Kidney epithelial cell (primary cell): ENCODE results near the gene MTCL3.

ENCODE experiments used
- DNase-seq: peaks from one replicate; pipeline ENCODE4 v3.0.0-alpha.2; 2010; ENCODE audit warnings: low read depth
- H3K27me3 ChIP-seq: 2 replicates; pipeline ENCODE4 v1.6.0; 2011; ENCODE audit warnings: low read length; ENCODE audit not compliant: control insufficient read depth, insufficient read depth
- H3K36me3 ChIP-seq: 2 replicates; pipeline ENCODE4 v1.5.1; 2011; ENCODE audit warnings: low read length; ENCODE audit not compliant: control insufficient read depth, insufficient read depth
- H3K4me3 ChIP-seq: 2 replicates; pipeline ENCODE4 v1.5.1; 2011; ENCODE audit warnings: low read depth, mild to moderate bottlenecking, control low read depth, low read length
- CTCF ChIP-seq: IDR thresholded peaks from 2 replicates; pipeline ENCODE4 v1.5.1; 2011; ENCODE audit warnings: mild to moderate bottlenecking, moderate library complexity, low read length, control low read depth, inconsistent platforms; ENCODE audit not compliant: insufficient read depth, poor library complexity, severe bottlenecking

Gene MTCL3

GRCh38 chr6:127533736-127534135, 14.6 kb upstream of the MTCL3 start:
- no peak for DNase-seq
- TF ChIP-seq CTCF: no peak
- Histone ChIP-seq H3K27me3 (no peaks in the 10 kb centered on the region), H3K36me3 (no peaks in the 10 kb centered on the region), H3K4me3 (no peak overlapping the region)

GRCh38 chr6:127533011-127533410, 13.9 kb upstream of the MTCL3 start:
- H3K27me3 ChIP-seq: no peaks in the 10 kb centered on the region
- DNase-seq: no peak
- H3K4me3 ChIP-seq: no peak overlapping the region
- no peak for TF ChIP-seq CTCF
- H3K36me3 ChIP-seq: no peaks in the 10 kb centered on the region

GRCh38 chr6:127522714-127523113, 3.6 kb upstream of the MTCL3 start:
- Histone ChIP-seq H3K36me3 (no peaks in the 10 kb centered on the region), H3K4me3 (no peak overlapping the region), H3K27me3 (no peaks in the 10 kb centered on the region)
- TF ChIP-seq CTCF: no peak
- no peak for DNase-seq

- no peak for TF ChIP-seq CTCF
- H3K36me3 ChIP-seq: no peaks in the 10 kb centered on the region
- no peak for DNase-seq
- H3K27me3 ChIP-seq: no peaks in the 10 kb centered on the region
- no peak overlapping the region for H3K4me3 ChIP-seq
Observed at GRCh38 chr6:127520066-127520465, 931 bp upstream of the MTCL3 start.

- Histone ChIP-seq H3K4me3 (peak overlapping the region; percentile 58), H3K36me3 (no peaks in the 10 kb centered on the region), H3K27me3 (no peaks in the 10 kb centered on the region)
- no peak for TF ChIP-seq CTCF
- DNase-seq: no peak
Observed at GRCh38 chr6:127519469-127519785, 292 bp upstream of the MTCL3 start.

GRCh38 chr6:127518191-127518709, 885 bp downstream of the MTCL3 start:
- no peak for TF ChIP-seq CTCF
- H3K36me3 ChIP-seq: no peaks in the 10 kb centered on the region
- DNase-seq: no peak
- H3K27me3 ChIP-seq: no peaks in the 10 kb centered on the region
- peak overlapping the region; percentile 58 for H3K4me3 ChIP-seq
